ENCODE results near the gene WDFY2. TPM values are rescaled to one million over a fixed set of nuclear protein-coding genes. Genes with fewer than 3 reads are reported as not detected.
"Not testable (repeated sequence)": the region's sequence is repeated elsewhere in the genome, so short reads cannot be mapped to it uniquely, and the experiment has no call there.

WDFY2 gene
- total RNA-seq, 3 donors from 2014 or later: 3.4 to 9.6 (median 6.6) TPM

DNA sequence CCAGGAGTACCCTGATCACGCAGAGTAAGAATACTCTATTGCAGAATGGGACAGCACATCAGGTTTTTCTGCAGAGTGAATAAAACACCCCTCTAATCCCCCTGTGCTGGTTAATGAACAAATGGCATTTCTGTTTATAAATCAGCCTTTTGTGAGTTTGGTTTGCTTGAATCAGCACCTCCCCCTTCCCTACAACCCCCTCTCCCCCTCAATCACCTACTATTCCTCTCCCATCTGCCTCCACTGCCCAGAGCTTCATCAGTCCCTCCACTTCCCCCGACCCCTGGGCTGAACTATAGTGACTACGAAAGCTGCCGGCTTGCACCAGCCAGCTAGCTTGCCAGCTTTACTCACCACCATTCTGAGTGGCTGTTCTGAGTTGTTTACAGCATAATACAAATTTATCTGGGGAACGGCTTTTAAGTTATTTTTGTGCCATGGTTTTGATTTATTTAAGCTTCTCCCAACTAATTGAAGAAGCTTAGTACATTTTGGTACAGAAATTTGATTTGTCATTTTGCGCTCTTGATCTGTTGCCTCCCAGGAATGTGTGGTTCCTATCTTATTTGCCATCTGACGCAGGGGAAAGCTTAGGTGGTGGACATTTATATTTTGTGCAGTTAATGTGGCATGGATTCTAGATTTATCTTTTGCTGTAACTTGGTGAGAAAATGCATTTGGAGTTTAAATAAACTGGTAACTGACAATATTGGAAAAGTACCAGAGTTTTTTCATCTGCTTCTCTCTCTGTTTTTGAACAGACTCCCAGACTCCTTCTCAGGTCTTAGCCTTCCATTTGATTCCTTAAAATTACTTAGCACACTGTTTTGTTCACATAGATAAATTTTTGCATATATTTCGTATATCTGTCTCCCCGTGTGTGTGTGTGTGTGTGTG is 41.7 kb upstream of the WDFY2 start:
- TF ChIP-seq, protein P1, sequence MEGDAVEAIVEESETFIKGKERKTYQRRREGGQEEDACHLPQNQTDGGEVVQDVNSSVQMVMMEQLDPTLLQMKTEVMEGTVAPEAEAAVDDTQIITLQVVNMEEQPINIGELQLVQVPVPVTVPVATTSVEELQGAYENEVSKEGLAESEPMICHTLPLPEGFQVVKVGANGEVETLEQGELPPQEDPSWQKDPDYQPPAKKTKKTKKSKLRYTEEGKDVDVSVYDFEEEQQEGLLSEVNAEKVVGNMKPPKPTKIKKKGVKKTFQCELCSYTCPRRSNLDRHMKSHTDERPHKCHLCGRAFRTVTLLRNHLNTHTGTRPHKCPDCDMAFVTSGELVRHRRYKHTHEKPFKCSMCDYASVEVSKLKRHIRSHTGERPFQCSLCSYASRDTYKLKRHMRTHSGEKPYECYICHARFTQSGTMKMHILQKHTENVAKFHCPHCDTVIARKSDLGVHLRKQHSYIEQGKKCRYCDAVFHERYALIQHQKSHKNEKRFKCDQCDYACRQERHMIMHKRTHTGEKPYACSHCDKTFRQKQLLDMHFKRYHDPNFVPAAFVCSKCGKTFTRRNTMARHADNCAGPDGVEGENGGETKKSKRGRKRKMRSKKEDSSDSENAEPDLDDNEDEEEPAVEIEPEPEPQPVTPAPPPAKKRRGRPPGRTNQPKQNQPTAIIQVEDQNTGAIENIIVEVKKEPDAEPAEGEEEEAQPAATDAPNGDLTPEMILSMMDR (IDR thresholded peaks at IDR 0.05): no peak
- no peak for DNase-seq
- no peaks in the 10 kb centered on the region for H3K9me3 ChIP-seq
- no peak overlapping the region for H3K4me3 ChIP-seq
- peaks cover 5% of the 10 kb centered on the region for H3K4me1 ChIP-seq (ENCODE audit: low read depth)
- no peaks in the 10 kb centered on the region for H3K36me3 ChIP-seq (ENCODE audit: low read depth)
- ATAC-seq: no peak
- intact Hi-C loops (cut with DNase I, micrococcal nuclease): no loop called here

DNA sequence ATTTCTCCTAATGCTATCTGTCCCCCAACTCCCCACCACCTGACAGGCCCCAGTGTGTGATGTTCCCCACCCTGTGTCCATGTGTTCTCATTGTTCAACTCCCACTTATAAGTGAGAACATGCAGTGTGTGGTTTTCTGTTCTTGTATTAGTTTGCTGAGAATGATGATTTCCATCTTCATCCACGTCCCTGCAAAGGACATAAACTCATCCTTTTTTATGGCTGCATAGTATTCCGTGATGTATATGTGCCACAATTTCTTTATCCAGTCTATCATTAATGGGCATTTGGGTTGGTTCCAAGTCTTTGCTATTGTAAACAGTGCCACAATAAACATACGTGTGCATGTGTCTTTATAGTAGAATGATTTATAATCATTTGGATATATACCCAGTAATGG is 38.8 kb upstream of the WDFY2 start:
- ATAC-seq; intact Hi-C loops (cut with DNase I, micrococcal nuclease); H3K36me3 ChIP-seq (ENCODE audit: low read depth); H3K4me3 ChIP-seq; H3K4me1 ChIP-seq (ENCODE audit: low read depth); H3K9me3 ChIP-seq; DNase-seq: not testable (repeated sequence)

DNA sequence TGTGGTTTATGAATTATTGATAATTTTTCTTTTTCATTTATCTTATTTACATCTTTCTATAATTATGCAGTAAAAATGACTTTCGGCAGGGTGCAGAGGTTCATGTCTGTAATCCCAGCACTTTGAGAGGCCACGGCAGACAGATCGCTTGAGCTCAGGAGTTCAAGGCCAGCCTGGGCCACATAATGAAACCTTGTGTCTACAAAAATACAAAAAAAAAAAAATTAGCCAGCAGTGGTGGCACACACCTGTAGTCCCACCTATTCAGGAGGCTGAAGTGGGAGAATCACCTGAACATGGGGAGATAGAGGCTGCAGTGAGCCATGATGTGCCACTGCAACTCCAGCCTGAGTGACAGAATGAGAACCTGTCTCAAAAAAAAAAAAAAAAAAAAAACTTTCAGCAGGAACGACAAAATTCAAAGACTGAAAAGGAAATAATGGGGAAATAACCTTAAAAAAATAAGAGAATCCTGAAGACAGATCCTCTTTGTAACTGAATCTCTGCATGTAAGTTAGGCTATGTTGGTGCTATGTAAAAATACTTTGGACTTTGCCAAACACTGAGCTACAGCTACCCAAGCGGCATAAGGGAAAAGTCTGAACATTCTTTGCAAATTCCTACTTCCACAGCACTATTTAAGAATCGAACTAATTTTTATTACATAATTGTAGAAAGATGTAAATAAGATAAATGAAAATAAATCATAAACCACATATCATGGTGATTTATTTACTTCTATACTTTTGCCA is 36.7 kb upstream of the WDFY2 start:
- Histone ChIP-seq H3K4me1 (ENCODE audit: low read depth) (no peaks in the 10 kb centered on the region), H3K36me3 (ENCODE audit: low read depth) (no peaks in the 10 kb centered on the region), H3K9me3 (no peaks in the 10 kb centered on the region), H3K4me3 (no peak overlapping the region)
- TF ChIP-seq, protein P1 (IDR thresholded peaks at IDR 0.05): no peak
- no peak for ATAC-seq
- DNase-seq: no peak
- intact Hi-C loops (cut with DNase I, micrococcal nuclease): no loop called here

DNA sequence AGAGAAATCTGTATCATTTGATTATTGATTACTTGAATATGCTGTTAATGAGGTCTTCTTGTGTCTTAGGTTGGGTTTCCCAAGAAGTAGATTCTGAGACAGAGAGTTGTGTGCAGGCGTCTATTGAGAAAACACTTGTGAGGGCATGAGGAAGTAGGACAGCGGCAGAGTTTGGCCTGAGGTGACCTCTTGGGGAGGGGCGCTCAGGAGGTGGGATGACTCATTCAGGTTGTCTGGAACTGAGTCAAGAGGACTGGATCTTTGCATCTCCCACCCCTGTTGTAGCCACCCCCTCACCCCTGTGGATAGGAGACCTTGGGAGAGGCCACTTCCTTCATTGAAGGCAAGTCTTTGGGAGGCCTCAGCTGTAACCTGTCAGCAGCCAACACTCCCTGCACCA is 35.2 kb upstream of the WDFY2 start:
- DNase-seq: peak in 1 of 3 donors; percentile 11
- peak; percentile 42 for ATAC-seq
- no peaks in the 10 kb centered on the region for H3K36me3 ChIP-seq (ENCODE audit: low read depth)
- TF ChIP-seq, protein P1 (IDR thresholded peaks at IDR 0.05): no peak
- intact Hi-C loops (cut with DNase I, micrococcal nuclease): no loop called here
- H3K4me3 ChIP-seq: no peak overlapping the region
- H3K4me1 ChIP-seq (ENCODE audit: low read depth): no peaks in the 10 kb centered on the region
- H3K9me3 ChIP-seq: no peaks in the 10 kb centered on the region

DNA sequence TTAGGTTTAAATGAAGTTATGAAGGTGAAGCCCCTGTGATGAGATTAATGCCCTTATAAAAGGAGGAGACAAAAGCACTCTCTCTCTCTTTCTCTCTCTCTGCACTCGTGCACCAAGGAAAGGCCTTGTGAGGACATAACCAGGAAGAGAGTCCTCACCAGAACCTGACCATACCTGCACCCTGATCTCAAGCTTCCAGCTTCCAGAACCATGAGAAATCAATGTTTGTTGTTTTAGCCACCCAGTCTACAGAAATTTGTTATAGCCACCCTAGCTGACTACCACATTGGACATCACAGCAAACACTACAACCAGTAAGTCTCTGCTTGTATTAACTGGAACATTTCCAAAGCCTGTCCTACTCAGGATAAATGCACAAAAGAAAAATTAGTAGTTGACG is 34.7 kb upstream of the WDFY2 start:
- no peak for DNase-seq
- intact Hi-C loops (cut with DNase I, micrococcal nuclease): no loop called here
- Histone ChIP-seq H3K4me3 (no peak overlapping the region), H3K4me1 (ENCODE audit: low read depth) (no peaks in the 10 kb centered on the region), H3K9me3 (no peaks in the 10 kb centered on the region), H3K36me3 (ENCODE audit: low read depth) (no peaks in the 10 kb centered on the region)
- TF ChIP-seq, protein P1 (IDR thresholded peaks at IDR 0.05): no peak
- no peak for ATAC-seq

DNA sequence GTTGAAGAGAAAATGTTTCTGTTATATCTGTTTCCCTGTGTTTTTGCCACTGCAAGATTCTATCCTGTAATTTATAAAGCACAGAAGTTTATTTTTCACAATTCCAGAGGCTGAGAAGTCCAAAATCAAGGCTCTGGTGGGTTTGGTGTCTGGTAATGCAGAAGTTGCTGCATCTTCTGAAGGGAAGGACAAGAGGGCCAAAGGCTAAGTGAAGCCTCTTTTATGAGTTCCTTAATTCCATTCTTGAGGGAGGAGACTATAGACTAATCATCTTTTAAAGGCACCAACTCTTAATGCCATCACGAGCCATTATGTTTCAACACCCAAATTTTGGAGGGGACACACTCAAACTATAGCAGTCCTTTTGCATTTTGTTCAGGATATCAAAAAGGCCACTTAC is 34.1 kb upstream of the WDFY2 start:
- Histone ChIP-seq H3K4me3 (no peak overlapping the region), H3K9me3 (no peaks in the 10 kb centered on the region), H3K4me1 (ENCODE audit: low read depth) (no peaks in the 10 kb centered on the region), H3K36me3 (ENCODE audit: low read depth) (no peaks in the 10 kb centered on the region)
- DNase-seq: no peak
- TF ChIP-seq, protein P1 (IDR thresholded peaks at IDR 0.05): no peak
- ATAC-seq: no peak
- intact Hi-C loops (cut with DNase I, micrococcal nuclease): no loop called here
